Transverse colon (tissue), 4 donors: ENCODE results near the gene ATG16L1. TPM values are rescaled to one million over a fixed set of nuclear protein-coding genes. Genes with fewer than 3 reads are reported as not detected.

Experiments
- DNase-seq: peaks from one replicate; pipeline ENCODE4 v3.0.0-alpha.2; 2019
- H3K27ac ChIP-seq, 4 donors: fragments of 200-600 bp; sonication (generic); 2 replicates each; pipeline ENCODE4 v1.5.1; 2016 to 2018; ENCODE audit warnings: inconsistent platforms in 4 of 4
- H3K27me3 ChIP-seq: fragments of 200-600 bp; sonication (generic); 2 replicates; pipeline ENCODE4 v1.5.1; 2017; ENCODE audit warnings: inconsistent platforms
- H3K36me3 ChIP-seq, 4 donors: fragments of 200-600 bp; sonication (generic); 2 replicates each; pipeline ENCODE4 v1.5.1; 2017 to 2019; ENCODE audit warnings: inconsistent platforms in 4 of 4
- H3K4me1 ChIP-seq, 4 donors: fragments of 200-600 bp; sonication (generic); 2 replicates each; pipeline ENCODE4 v1.5.1; 2017 to 2020; ENCODE audit warnings: inconsistent platforms in 4 of 4
- H3K4me3 ChIP-seq, 4 donors: fragments of 200-600 bp; sonication (generic); 1 replicate in 1 of 4; 2 replicates in 3 of 4; pipeline versions ENCODE4 v1.5.1 to v1.6.1; 2017 to 2019; ENCODE audit warnings: inconsistent platforms in 4 of 4
- H3K9me3 ChIP-seq, 2 donors: fragments of 200-600 bp; sonication (generic); 2 replicates each; pipeline ENCODE4 v1.5.1; 2017 to 2019; ENCODE audit warnings: inconsistent platforms in 2 of 2
- EP300 ChIP-seq: sonication (generic); formaldehyde crosslinking; IDR thresholded peaks from one replicate; pipeline ENCODE4 v1.6.1; 2017; ENCODE audit warnings: antibody characterized with exemption, low read depth
- POLR2A ChIP-seq: fragments of 450-650 bp; IDR thresholded peaks from one replicate; pipeline ENCODE4 v1.6.1; 2016; ENCODE audit warnings: antibody characterized with exemption, mild to moderate bottlenecking, moderate library complexity
- POLR2AphosphoS5 ChIP-seq, 3 donors: sonication (generic); formaldehyde crosslinking; IDR thresholded peaks; one replicate each; pipeline ENCODE4 v1.6.1; 2016; ENCODE audit warnings: antibody characterized with exemption in 3 of 3
- WGBS, 2 donors: methylation state at CpG; one replicate each; pipeline ENCODE4 v1.1.5; 2018; ENCODE audit warnings: low coverage in 1 of 2; 5-methylcytosine and 5-hydroxymethylcytosine counted together
- in situ Hi-C, 4 donors: fragments of 200-750 bp; cut with MboI; loops; one replicate each; pipeline versions ENCODE4 v1.15.0 to v1.15.1; 2017; ENCODE audit warnings: low sequenced_read_pairs in 3 of 4, low pct_ligation_motif_present in 1 of 4, low pct_unique_long_range_greater_than_20kb in 1 of 4
- intact Hi-C: fragments of 100-400 bp; cut with DNase I; formaldehyde crosslinking; loops from one replicate; pipeline ENCODE4 v1.15.1; 2023; ENCODE audit warnings: low total_unique reads
- total RNA-seq, 4 donors: library from RNA; depleted of rRNA; stranded (reverse); fragments of >200 nt; gene quantifications; one replicate each; pipeline ENCODE4 v1.1.0, GENCODE V29; 2016
- TF ChIP-seq, protein P1 (sequence below), 5 experiments: fragments of 200-600 bp in 3 of 5; fragments of 450-650 bp in 2 of 5; sonication (generic) in 3 of 5; IDR thresholded peaks; 1 replicate in 2 of 5; 2 replicates in 3 of 5; pipeline ENCODE4 v1.5.1; 2016 to 2017; ENCODE audit warnings: antibody characterized with exemption in 5 of 5, inconsistent platforms in 3 of 5, mild to moderate bottlenecking in 2 of 5, moderate library complexity in 1 of 5

ATG16L1 gene
- total RNA-seq, 4 donors from 2014 or later = 10.1 to 101 (median 50.3) TPM

DNA sequence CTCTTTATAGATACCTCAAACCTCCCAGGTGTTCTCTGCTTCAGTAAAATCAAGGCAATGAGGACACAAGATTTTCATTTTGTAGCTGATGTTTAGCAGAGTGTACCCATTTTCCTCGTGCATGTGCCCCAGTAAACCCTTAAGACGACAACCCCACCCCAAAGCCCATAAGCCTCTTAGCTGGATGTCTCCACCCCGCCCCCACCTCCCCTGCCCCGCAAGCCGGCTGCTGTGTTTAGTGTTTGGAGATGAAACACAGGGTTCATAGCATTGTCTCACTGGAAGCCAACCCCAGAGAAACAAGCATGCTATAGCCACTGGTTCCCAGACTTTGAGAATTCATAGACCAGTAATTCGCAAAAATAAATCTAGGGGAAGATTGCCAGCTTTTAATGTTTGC, 50.3 kb downstream of the ATG16L1 start:
- no peak for DNase-seq
- in situ Hi-C loops = no loop called here
- TF ChIP-seq POLR2A (no peak), EP300 (no peak), POLR2AphosphoS5 (IDR thresholded peaks at IDR 0.05) (no peak)
- TF ChIP-seq, protein P1, sequence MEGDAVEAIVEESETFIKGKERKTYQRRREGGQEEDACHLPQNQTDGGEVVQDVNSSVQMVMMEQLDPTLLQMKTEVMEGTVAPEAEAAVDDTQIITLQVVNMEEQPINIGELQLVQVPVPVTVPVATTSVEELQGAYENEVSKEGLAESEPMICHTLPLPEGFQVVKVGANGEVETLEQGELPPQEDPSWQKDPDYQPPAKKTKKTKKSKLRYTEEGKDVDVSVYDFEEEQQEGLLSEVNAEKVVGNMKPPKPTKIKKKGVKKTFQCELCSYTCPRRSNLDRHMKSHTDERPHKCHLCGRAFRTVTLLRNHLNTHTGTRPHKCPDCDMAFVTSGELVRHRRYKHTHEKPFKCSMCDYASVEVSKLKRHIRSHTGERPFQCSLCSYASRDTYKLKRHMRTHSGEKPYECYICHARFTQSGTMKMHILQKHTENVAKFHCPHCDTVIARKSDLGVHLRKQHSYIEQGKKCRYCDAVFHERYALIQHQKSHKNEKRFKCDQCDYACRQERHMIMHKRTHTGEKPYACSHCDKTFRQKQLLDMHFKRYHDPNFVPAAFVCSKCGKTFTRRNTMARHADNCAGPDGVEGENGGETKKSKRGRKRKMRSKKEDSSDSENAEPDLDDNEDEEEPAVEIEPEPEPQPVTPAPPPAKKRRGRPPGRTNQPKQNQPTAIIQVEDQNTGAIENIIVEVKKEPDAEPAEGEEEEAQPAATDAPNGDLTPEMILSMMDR (IDR thresholded peaks at IDR 0.05) = no peak
- H3K27me3 ChIP-seq = no peaks in the 10 kb centered on the region
- 70 to 80% methylated on average over 1 to 6 of the region's 6 CpGs for WGBS, 2 donors
- H3K4me1 ChIP-seq = peaks cover 0 to 7% (median 0%) of the 10 kb centered on the region in 4 donors
- no peak overlapping the region for H3K4me3 ChIP-seq
- H3K36me3 ChIP-seq = no peaks in the 10 kb centered on the region
- H3K9me3 ChIP-seq = no peaks in the 10 kb centered on the region
- intact Hi-C loops = no loop called here
- H3K27ac ChIP-seq = no peak overlapping the region

DNA sequence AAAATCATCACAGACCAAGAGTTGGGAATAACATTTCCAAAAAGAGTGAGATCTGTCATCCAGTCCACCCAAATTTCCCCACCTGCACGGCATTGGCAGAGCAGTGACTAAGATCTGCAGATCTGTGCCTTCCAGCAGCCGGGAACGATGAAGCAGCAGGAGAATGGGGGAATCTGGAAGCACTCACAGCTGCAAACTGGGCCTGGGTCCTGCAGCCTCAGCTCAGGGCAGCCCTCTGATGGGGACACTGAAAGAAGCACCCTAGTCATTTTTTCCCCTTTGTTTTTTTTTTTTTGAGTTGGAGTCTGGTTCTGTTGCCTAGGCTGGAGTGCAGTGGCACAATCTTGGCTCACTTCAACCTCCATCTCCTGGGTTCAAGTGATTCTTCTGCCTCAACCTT, 51.8 kb downstream of the ATG16L1 start:
- no peak for DNase-seq
- 89 to 93% methylated on average over 3 of the region's 3 CpGs for WGBS, 2 donors
- no peak for TF ChIP-seq POLR2A
- no peak for TF ChIP-seq EP300
- TF ChIP-seq POLR2AphosphoS5 (IDR thresholded peaks at IDR 0.05) = no peak
- TF ChIP-seq, protein P1 (IDR thresholded peaks at IDR 0.05) = no peak
- intact Hi-C loops = no loop called here
- Histone ChIP-seq H3K27ac (no peak overlapping the region), H3K36me3 (no peaks in the 10 kb centered on the region), H3K4me3 (no peak overlapping the region), H3K27me3 (no peaks in the 10 kb centered on the region), H3K9me3 (no peaks in the 10 kb centered on the region), H3K4me1 (no peaks in the 10 kb centered on the region)
- in situ Hi-C loops = no loop called here

DNA sequence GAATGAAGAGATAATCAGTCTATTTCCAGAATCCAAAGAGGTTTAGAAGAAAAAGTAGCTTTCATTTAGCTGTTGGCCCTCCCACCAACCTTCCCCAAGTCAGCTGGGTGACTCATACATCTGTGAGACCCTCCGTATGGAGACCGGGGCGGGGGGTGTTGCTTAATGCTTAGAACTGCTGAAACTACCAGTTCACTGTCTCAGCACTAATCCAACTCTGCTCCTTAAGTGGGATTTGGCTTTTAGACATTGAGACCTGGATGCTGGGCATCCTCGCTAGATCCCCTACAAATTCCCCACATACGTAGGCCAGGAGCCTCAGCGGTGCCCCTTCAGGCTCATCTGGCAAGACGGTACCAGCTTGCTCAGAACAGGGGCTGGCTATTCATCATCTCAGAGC, 56.1 kb downstream of the ATG16L1 start, which contains the start of gene SAG:
SAG (plus strand) TSS at position 252 of the 400 bp plus-strand sequence. CDS start 1,374 bp downstream, outside the sequence.
- Histone ChIP-seq H3K27me3 (no peaks in the 10 kb centered on the region), H3K9me3 (no peaks in the 10 kb centered on the region), H3K36me3 (no peaks in the 10 kb centered on the region), H3K4me1 (no peaks in the 10 kb centered on the region), H3K27ac (no peak within 1 kb of the TSS), H3K4me3 (no peak within 1 kb of the TSS)
- 79% methylated on average over 5 of the region's 7 CpGs; no CpG with 5 or more reads in 1 of the 2 donors for WGBS, 2 donors
- intact Hi-C loops = no loop called here
- DNase-seq = no peak
- TF ChIP-seq POLR2AphosphoS5 (IDR thresholded peaks at IDR 0.05) (no peak), POLR2A (no peak), EP300 (no peak)
- TF ChIP-seq, protein P1 (IDR thresholded peaks at IDR 0.05) = no peak
- in situ Hi-C loops = no loop called here

DNA sequence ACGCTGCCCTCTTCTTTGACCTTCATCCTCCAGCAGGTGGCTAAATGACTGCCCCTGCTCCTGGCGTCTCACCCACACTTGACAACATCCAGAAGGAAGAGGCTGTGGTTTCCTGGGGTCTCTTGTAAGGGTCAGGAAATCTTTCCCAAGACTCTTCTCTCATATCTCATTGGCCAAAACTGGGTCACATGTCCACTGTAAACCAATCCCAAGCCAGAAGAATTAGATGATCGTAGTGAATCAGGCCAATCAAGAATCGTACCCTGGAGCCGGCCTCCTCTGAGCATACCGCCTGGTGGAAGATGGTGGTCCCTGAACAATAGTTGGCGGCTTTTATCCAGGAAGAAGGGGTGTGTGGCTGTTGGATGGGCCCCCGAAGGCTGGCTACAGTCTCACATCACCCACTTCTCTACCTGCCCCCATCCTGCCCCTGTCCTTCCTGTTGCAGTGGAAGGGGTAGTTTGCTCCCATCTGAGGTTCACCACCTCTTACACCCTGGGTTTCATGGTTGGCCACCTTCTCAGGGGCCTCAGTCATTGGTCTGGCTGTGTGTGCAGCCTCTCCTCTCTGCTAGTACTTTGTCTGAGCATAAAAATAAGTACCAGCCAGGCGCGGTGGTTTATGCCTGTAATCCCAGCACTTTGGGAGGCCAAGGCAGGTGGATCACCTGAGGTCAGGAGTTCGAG, 59.9 kb downstream of the ATG16L1 start:
- Histone ChIP-seq H3K4me3 (no peak overlapping the region), H3K9me3 (no peaks in the 10 kb centered on the region), H3K4me1 (no peaks in the 10 kb centered on the region), H3K27ac (no peak overlapping the region), H3K27me3 (no peaks in the 10 kb centered on the region), H3K36me3 (no peaks in the 10 kb centered on the region)
- in situ Hi-C loops (no loop called here), intact Hi-C loops (no loop called here)
- TF ChIP-seq, protein P1 (IDR thresholded peaks at IDR 0.05) = no peak
- TF ChIP-seq POLR2AphosphoS5 (IDR thresholded peaks at IDR 0.05) (no peak), POLR2A (no peak), EP300 (no peak)
- no peak for DNase-seq
- 86% methylated on average over 11 of the region's 11 CpGs; no CpG with 5 or more reads in 1 of the 2 donors for WGBS, 2 donors
